GM19328 (cell line): ENCODE results near the gene SLC6A3.
"Not testable (repeated sequence)": the region's sequence is repeated elsewhere in the genome, so short reads cannot be mapped to it uniquely, and the experiment has no call there.

Experiments used
- ATAC-seq: cut with Tn5 transposase; IDR thresholded peaks from one replicate; pipeline ENCODE4 v1.9.1; 2021; ENCODE audit warnings: mild to moderate bottlenecking, moderate library complexity; ENCODE audit not compliant: unreplicated experiment

Gene SLC6A3

GRCh38 chr5:1422522-1422921 is 22.7 kb downstream of the SLC6A3 start:
- not testable (repeated sequence) for ATAC-seq

- no peak for ATAC-seq
These were observed 23.5 kb downstream of the SLC6A3 start for GRCh38 chr5:1421521-1422341.

GRCh38 chr5:1420211-1421195 is 24.7 kb downstream of the SLC6A3 start:
- no peak for ATAC-seq

- no peak for ATAC-seq
These were observed 25.6 kb downstream of the SLC6A3 start for GRCh38 chr5:1419476-1420210.

- ATAC-seq, result no peak
These were observed 26.3 kb downstream of the SLC6A3 start for GRCh38 chr5:1418921-1419280.

- no peak for ATAC-seq
These were observed 26.9 kb downstream of the SLC6A3 start for GRCh38 chr5:1418238-1418920.

- no peak for ATAC-seq
These were observed 27.5 kb downstream of the SLC6A3 start for GRCh38 chr5:1417586-1418225.

GRCh38 chr5:1416856-1417469 is 28.3 kb downstream of the SLC6A3 start:
- ATAC-seq, result no peak

- no peak for ATAC-seq
These were observed 29.4 kb downstream of the SLC6A3 start for GRCh38 chr5:1415626-1416360.

GRCh38 chr5:1415059-1415425 is 30.2 kb downstream of the SLC6A3 start:
- ATAC-seq, result no peak

- ATAC-seq, result no peak
These were observed 30.8 kb downstream of the SLC6A3 start for GRCh38 chr5:1414311-1415058.

- ATAC-seq, result no peak
These were observed 31.5 kb downstream of the SLC6A3 start for GRCh38 chr5:1413611-1414241.

- ATAC-seq, result no peak
These were observed 32.0 kb downstream of the SLC6A3 start for GRCh38 chr5:1413211-1413610.

GRCh38 chr5:1412621-1413020 is 32.6 kb downstream of the SLC6A3 start:
- no peak for ATAC-seq

GRCh38 chr5:1412163-1412562 is 33.1 kb downstream of the SLC6A3 start:
- no peak for ATAC-seq

- no peak for ATAC-seq
These were observed 34.1 kb downstream of the SLC6A3 start for GRCh38 chr5:1411099-1411498.

- no peak for ATAC-seq
These were observed 34.9 kb downstream of the SLC6A3 start for GRCh38 chr5:1410156-1411014.
